GM21528 (cell line): ENCODE measurements around the gene RALGAPA2.

ENCODE experiments used
- ATAC-seq: cut with Tn5 transposase; IDR thresholded peaks from one replicate; pipeline ENCODE4 v1.9.1; 2021; ENCODE audit warnings: mild to moderate bottlenecking, moderate library complexity; ENCODE audit not compliant: unreplicated experiment, low FRiP score

Gene RALGAPA2

GRCh38 chr20:20505554-20505953 lies 206.9 kb downstream of the RALGAPA2 start:
- ATAC-seq: peak; percentile 54

- no peak for ATAC-seq
Measured at GRCh38 chr20:20503777-20504530, 208.5 kb downstream of the RALGAPA2 start.

- no peak for ATAC-seq
Measured at GRCh38 chr20:20501128-20501527, 211.3 kb downstream of the RALGAPA2 start.

- ATAC-seq: no peak
Measured at GRCh38 chr20:20500312-20500711, 212.1 kb downstream of the RALGAPA2 start.

GRCh38 chr20:20499439-20499838 lies 213.0 kb downstream of the RALGAPA2 start:
- ATAC-seq: no peak

- ATAC-seq: no peak
Measured at GRCh38 chr20:20498076-20498861, 214.2 kb downstream of the RALGAPA2 start.

- ATAC-seq: no peak
Measured at GRCh38 chr20:20497242-20497978, 215.0 kb downstream of the RALGAPA2 start.

GRCh38 chr20:20495729-20496503 lies 216.5 kb downstream of the RALGAPA2 start:
- no peak for ATAC-seq

- ATAC-seq: no peak
Measured at GRCh38 chr20:20493701-20494100, 218.7 kb downstream of the RALGAPA2 start.

- ATAC-seq: no peak
Measured at GRCh38 chr20:20492521-20493332, 219.7 kb downstream of the RALGAPA2 start.

GRCh38 chr20:20491784-20492264 lies 220.6 kb downstream of the RALGAPA2 start:
- ATAC-seq: no peak

- ATAC-seq: no peak
Measured at GRCh38 chr20:20491110-20491783, 221.2 kb downstream of the RALGAPA2 start.

GRCh38 chr20:20490673-20491072 lies 221.8 kb downstream of the RALGAPA2 start:
- ATAC-seq: no peak

- peak; percentile 51 for ATAC-seq
Measured at GRCh38 chr20:20489648-20490341, 222.6 kb downstream of the RALGAPA2 start.

GRCh38 chr20:20489054-20489453 lies 223.4 kb downstream of the RALGAPA2 start:
- peak; percentile 92 for ATAC-seq

- no peak for ATAC-seq
Measured at GRCh38 chr20:20488388-20488787, 224.1 kb downstream of the RALGAPA2 start.

- no peak for ATAC-seq
Measured at GRCh38 chr20:20487811-20488210, 224.6 kb downstream of the RALGAPA2 start.

GRCh38 chr20:20483328-20483727 lies 229.1 kb downstream of the RALGAPA2 start:
- ATAC-seq: no peak
